Thyroid gland (tissue), 4 donors: ENCODE data around the gene RAB11FIP3. TPM values are rescaled to one million over a fixed set of nuclear protein-coding genes. Genes with fewer than 3 reads are reported as not detected.

Experiments used
- DNase-seq, 2 donors: peaks; one replicate each; pipeline ENCODE4 v3.0.0-alpha.2; 2019
- H3K27ac ChIP-seq, 3 donors: fragments of 200-600 bp; sonication (generic); 1 replicate in 2 of 3; 2 replicates in 1 of 3; pipeline ENCODE4 v1.5.1; 2016 to 2019; ENCODE audit warnings: mild to moderate bottlenecking in 1 of 3, moderate library complexity in 1 of 3
- H3K27me3 ChIP-seq: fragments of 200-600 bp; sonication (generic); one replicate; pipeline ENCODE4 v1.5.1; 2019
- H3K36me3 ChIP-seq, 2 donors: fragments of 200-600 bp; sonication (generic); one replicate each; pipeline ENCODE4 v1.5.1; 2016 to 2019
- H3K4me1 ChIP-seq, 2 donors: fragments of 200-600 bp; sonication (generic); one replicate each; pipeline ENCODE4 v1.5.1; 2017 to 2019
- H3K4me3 ChIP-seq, 3 donors: fragments of 200-600 bp; sonication (generic); replicated peaks in 1 of 3; 1 replicate in 2 of 3; 2 replicates in 1 of 3; pipeline ENCODE4 v1.5.1; 2016; ENCODE audit warnings: mild to moderate bottlenecking in 1 of 3
- H3K9me3 ChIP-seq: fragments of 200-600 bp; sonication (generic); one replicate; pipeline ENCODE4 v1.5.1; 2017
- CTCF ChIP-seq, 6 experiments: fragments of 200-600 bp in 3 of 6; fragments of 450-650 bp in 3 of 6; sonication (generic) in 3 of 6; IDR thresholded peaks; one replicate each; pipeline ENCODE4 v1.5.1; 2016 to 2019; ENCODE audit warnings: antibody characterized with exemption in 6 of 6, mild to moderate bottlenecking in 2 of 6, inconsistent platforms in 1 of 6, moderate library complexity in 1 of 6
- POLR2A ChIP-seq, 2 donors: fragments of 450-650 bp; IDR thresholded peaks; one replicate each; pipeline ENCODE4 v1.6.1; 2017; ENCODE audit warnings: antibody characterized with exemption in 2 of 2, mild to moderate bottlenecking in 2 of 2, moderate library complexity in 1 of 2
- WGBS, 2 donors: methylation state at CpG; one replicate each; pipeline ENCODE4 v1.1.5; 2017; 5-methylcytosine and 5-hydroxymethylcytosine counted together
- intact Hi-C: fragments of 100-400 bp; cut with DNase I; formaldehyde crosslinking; loops from one replicate; pipeline ENCODE4 v1.15.1; 2023
- total RNA-seq, 4 donors: library from RNA; depleted of rRNA; stranded (reverse); fragments of >200 nt; gene quantifications; one replicate each; pipeline ENCODE4 v1.2.3, GENCODE V29; 2016

RAB11FIP3 gene
- total RNA-seq, 4 donors from 2014 or later, result 26.6 to 34.3 (median 28.0) TPM

GRCh38 chr16:397135-397661 lies 28.3 kb upstream of the RAB11FIP3 start, which contains the start of gene NME4:
NME4 (plus strand) TSS chr16:397199; CDS start chr16:397223, 24 bp downstream.
- H3K36me3 ChIP-seq, result no peaks in the 10 kb centered on the region
- peaks cover 1 to 5% of the 10 kb centered on the region in 2 donors for H3K4me1 ChIP-seq
- intact Hi-C loops, result no loop called here
- TF ChIP-seq POLR2A (IDR thresholded peaks at IDR 0.05) (peak in 1 of 2 donors; percentile 32), CTCF (IDR thresholded peaks at IDR 0.05) (no peak)
- no peaks in the 10 kb centered on the region for H3K27me3 ChIP-seq
- peak within 1 kb of the TSS in 1 of 3 donors; percentile 51 for H3K4me3 ChIP-seq
- peak within 1 kb of the TSS; percentile 47 to 74 (median 61) for H3K27ac ChIP-seq
- peak; percentile 27 to 33 for DNase-seq
- H3K9me3 ChIP-seq, result no peaks in the 10 kb centered on the region
- 2% methylated on average over 7 of the region's 75 CpGs; no CpG with 5 or more reads in 1 of the 2 donors for WGBS, 2 donors

GRCh38 chr16:397736-398332 lies 27.6 kb upstream of the RAB11FIP3 start:
- TF ChIP-seq CTCF (IDR thresholded peaks at IDR 0.05) (peak; percentile 13 to 56 (median 44)), POLR2A (IDR thresholded peaks at IDR 0.05) (no peak)
- peaks cover 5% of the 10 kb centered on the region in 2 donors for H3K4me1 ChIP-seq
- DNase-seq, result peak; percentile 85 to 88
- peak overlapping the region in 1 of 3 donors; percentile 51 for H3K4me3 ChIP-seq
- H3K27ac ChIP-seq, result peak overlapping the region; percentile 25 to 61 (median 49)
- no peaks in the 10 kb centered on the region for H3K9me3 ChIP-seq
- WGBS, 2 donors, result 41 to 54% methylated on average over 10 to 14 of the region's 29 CpGs
- no peaks in the 10 kb centered on the region for H3K27me3 ChIP-seq
- intact Hi-C loops, result no loop called here
- H3K36me3 ChIP-seq, result no peaks in the 10 kb centered on the region

GRCh38 chr16:398561-399339 lies 26.7 kb upstream of the RAB11FIP3 start:
- no peak overlapping the region for H3K4me3 ChIP-seq
- no peaks in the 10 kb centered on the region for H3K9me3 ChIP-seq
- TF ChIP-seq CTCF (IDR thresholded peaks at IDR 0.05) (no peak), POLR2A (IDR thresholded peaks at IDR 0.05) (no peak)
- H3K27ac ChIP-seq, result no peak overlapping the region
- no peak for DNase-seq
- H3K36me3 ChIP-seq, result no peaks in the 10 kb centered on the region
- peaks cover 5% of the 10 kb centered on the region in 2 donors for H3K4me1 ChIP-seq
- 86 to 90% methylated on average over 19 of the region's 24 CpGs for WGBS, 2 donors
- intact Hi-C loops, result no loop called here
- no peaks in the 10 kb centered on the region for H3K27me3 ChIP-seq

- 88 to 92% methylated on average over 11 to 18 of the region's 22 CpGs for WGBS, 2 donors
- Histone ChIP-seq H3K4me1 (peaks cover 5% of the 10 kb centered on the region in 2 donors), H3K9me3 (no peaks in the 10 kb centered on the region), H3K4me3 (no peak overlapping the region), H3K27ac (no peak overlapping the region), H3K36me3 (no peaks in the 10 kb centered on the region), H3K27me3 (no peaks in the 10 kb centered on the region)
- DNase-seq, result no peak
- intact Hi-C loops, result no loop called here
- TF ChIP-seq CTCF (IDR thresholded peaks at IDR 0.05), result no peak
- TF ChIP-seq POLR2A (IDR thresholded peaks at IDR 0.05), result no peak
Observed at GRCh38 chr16:399340-400019, 26.0 kb upstream of the RAB11FIP3 start.
